Stimulated activated CD4-positive, alpha-beta T cell treated with anti-CD3 and anti-CD28 coated beads, Interleukin-15, amount 100 ng/mL, for 48 hours (primary cell): ENCODE data around the gene MYO10.
"Not testable (repeated sequence)": the region's sequence is repeated elsewhere in the genome, so short reads cannot be mapped to it uniquely, and the experiment has no call there.

Source experiments
- DNase-seq, 2 donors: peaks; one replicate each; pipeline ENCODE4 v3.0.0-alpha.2; 2020; ENCODE audit warnings: low read depth in 2 of 2

Gene MYO10

DNA sequence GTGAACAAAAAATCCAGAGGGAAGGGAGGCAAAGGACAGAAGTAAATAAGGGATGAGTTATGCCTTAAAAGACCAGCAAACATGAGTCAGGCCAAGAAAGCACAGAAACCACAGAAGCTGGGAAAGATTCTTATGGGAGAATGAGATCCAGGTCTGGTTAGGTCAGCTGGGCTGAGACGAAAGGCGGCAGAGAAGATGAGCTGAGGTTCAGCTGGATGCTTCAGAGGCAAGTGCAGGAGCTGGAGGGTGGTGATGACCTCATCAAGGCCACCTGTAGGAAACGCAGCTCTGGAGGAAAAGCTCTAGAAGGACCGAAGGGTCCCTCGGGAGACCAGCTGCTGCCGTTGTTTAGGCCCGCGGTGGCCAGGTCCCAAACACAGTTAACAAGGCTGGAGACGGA is 152.0 kb downstream of the MYO10 start:
- DNase-seq, result no peak

DNA sequence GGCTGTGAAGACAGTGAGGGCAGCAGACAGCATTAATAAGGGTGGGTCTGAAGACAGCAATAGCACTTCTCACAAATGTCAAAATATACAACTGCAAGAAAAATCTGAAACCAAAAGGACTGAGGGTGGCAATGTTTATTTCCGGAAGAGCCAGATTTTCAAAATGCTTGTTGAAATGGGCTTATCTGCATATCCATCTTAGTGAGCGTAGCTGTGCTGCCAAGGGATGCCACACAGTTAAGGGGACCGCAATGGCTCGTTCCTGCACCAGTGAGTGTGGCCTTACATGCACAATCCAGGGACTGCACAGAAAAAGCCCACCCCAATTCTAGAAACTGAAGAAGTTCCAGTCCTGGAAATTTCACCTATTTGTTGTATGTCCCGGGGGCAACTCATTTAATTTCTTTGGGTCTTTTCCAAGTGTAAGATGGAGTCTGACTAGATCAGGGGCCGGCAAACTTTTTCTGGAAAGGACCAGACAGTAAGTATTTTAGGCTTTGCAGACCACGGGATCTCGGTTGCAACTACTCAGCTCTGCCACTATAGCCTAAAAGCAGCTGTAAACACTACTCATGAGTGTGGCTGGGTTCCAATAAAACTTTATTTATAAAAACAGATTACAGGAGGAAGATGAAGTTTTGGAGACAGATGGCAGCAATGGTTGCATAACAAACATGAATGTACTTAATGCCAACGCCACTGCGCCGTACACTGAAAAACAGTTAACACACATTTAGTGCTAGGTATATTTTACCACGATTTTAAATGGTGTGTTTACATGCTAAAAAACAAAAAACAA is 154.1 kb downstream of the MYO10 start:
- DNase-seq, result no peak

DNA sequence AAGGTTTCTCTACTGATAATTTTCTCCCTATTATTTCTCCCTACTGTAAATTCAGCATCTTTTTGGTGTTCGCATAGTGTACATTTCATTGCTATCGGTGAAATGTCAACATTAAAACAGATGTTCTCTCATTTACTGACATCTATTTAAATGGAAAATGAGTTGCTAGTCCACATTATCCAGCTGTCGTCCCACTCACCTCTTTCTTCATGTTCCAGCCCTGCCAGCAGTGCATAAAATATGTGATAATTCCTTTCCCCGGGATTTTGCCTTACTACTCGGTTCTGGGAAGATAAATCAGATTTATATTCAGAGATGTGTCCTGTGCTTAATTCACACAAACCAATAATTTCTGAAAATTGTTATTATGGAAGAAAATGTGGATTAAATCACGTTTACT is 155.8 kb downstream of the MYO10 start:
- no peak for DNase-seq

DNA sequence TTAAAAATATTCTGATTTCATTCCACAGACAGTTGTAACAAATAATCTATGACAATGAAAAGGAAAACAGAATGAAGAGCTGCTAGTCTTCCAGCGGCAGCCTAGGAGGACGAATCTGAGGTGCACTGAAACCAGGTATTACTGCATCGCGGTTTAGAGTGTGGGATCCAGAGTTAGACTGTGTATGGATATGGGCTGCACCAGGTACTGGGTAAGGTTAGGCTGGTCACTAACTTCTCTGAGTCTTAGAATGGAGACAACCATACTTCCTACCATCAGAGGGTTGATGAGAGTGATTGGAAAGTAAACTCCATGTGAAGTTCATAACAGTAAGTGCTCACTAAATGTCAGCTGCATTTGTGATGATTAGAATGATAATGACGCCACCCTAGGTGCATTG is 158.7 kb downstream of the MYO10 start:
- no peak for DNase-seq

DNA sequence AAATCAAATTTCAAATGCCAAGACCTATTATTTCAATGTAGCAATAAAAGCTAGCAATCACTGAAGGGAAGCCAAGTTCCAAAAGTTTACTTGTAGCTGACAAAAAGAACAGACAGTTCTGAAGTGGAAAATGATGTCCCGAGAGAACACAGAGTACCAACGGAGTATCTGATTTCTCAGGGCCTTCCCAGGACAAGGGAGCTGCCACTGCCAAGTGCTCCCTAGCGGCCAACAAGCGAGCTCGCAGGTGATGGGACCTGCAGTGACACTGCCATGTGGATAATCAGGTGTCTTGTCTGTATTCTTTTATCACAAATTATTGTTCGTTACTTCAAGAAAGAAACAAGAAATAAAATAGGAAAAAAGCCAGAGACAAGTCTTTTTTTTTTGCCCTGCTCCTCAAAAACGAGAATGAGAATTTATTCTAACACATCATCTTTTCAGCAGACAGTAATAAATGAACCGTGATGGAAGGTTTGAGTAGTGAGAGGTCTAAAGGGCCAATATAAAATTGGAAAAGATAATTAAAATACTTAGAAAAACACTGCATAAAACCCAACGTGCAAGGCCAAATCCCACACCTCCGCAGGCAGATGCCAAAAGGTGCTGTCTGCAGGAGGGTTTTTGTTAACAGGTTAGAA is 159.4 kb downstream of the MYO10 start:
- DNase-seq, result no peak

DNA sequence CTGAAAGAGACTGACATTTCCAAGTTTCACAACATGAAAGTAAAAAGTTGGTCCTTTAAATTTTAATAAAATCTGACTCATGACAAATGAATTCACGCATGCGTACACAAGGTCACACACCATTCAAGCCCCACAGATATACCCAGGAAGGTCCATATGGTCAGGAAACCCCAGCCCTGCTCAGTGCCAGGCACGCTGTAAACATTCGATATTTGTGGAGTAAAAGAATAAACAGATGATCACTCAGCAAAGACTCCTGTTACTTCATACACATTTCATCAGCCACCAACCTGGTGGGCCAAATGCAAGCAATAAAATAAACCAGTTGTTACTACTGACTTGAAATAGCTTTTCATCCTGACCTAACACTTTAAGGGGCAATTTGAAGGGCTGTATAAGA is 161.3 kb downstream of the MYO10 start:
- no peak for DNase-seq

DNA sequence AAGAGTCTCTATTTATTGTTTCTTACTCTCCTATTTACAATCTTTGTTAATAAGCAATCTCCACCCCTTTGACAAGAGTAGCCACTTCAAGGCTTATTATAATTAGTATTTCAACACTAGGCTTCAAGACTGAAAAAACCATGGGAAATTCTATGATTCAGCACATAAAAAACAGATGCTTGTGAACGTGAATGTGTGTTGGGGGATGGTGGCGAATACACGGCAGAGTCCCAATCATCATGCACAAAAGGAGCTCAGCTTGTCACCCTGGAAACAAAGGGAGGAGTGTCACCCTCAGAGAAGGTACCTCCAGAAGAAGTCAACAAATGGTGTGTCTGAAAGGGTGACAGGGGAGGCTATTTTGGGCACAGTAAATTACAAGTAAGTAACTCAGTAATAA is 162.1 kb downstream of the MYO10 start:
- no peak for DNase-seq

DNA sequence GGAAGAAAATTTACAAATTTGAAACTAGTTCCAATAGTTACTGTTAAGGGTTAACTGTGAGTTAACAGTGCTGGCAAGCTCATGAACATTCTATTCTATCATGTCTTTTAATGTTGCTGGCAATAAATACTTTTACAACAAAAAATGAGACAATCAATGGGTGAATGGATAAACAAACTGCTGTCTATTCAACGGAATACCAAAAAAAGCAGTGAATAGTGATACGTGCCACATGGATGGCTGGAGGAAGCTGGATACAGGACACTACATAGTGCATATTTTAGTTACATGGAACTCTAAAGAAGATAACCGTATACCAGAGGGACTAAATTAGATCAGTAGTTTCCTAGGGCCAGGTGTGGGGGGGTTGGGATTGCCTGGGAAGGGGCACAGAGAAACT is 163.5 kb downstream of the MYO10 start:
- DNase-seq, result no peak

DNA sequence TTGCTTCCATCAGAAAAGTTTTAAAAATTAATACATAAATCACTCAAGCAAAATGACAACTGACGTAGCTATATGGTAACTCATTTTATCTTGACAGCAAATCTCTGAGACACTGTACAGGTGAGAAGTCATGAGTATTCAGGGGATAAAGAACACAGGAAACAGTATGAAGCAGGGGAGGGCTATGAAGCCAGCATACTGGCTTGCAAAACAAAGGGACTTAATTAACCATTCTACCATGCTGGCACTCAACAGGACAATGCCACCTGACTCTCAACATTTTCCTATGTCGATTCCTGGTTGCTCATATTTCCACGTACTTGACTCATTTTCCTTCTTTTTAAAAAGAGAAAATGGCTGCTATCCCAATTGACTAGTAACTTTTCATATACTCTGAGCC is 167.9 kb downstream of the MYO10 start:
- no peak for DNase-seq

DNA sequence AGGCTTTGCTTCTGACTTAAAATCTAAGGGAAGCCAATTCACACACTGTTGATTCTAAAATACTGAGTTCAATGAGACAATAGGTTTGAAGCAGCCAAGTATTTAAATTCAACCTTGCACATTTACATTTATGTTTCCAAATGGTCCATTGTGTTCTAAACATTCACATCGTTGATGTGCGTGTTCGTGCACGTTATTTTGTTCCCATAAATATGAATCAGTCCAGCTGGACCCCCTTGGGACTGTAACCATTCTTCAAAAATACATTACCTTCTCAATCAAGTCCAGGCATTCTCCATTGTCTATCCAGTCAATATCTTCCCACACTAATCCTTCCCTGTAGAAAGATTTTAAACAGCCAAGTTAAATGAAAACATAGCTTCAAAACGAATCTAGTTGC is 172.9 kb downstream of the MYO10 start:
- DNase-seq, result no peak

DNA sequence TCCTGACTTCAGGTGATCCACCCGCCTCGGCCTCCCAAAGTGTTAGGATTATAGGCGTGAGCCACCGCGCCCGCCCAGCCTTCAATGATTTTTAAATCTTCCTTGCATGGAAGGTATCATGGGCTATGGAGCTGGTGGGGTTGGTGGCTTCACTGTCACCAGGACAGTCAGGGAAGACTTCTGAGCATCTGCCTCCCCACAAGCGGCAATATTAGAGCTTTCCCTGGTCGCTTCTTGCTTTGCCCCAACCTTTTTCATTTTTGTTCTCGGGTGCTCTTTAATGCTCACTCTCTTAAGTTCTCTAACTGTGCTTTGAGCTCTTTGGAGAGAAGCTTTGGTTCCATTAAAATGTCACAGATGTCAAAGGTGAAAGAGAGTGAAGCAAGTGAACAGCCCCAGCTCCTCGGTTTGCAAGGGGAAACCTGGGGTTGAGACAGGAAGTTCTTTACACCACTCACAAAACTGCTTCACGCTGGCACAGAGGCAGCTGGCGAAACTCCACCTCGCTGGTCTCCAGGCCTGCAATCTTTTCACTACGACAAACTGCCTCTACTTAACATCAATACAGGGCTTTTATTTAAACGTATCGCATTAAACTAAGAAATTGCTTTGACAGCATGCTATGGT is 176.8 kb downstream of the MYO10 start:
- DNase-seq, result no peak

DNA sequence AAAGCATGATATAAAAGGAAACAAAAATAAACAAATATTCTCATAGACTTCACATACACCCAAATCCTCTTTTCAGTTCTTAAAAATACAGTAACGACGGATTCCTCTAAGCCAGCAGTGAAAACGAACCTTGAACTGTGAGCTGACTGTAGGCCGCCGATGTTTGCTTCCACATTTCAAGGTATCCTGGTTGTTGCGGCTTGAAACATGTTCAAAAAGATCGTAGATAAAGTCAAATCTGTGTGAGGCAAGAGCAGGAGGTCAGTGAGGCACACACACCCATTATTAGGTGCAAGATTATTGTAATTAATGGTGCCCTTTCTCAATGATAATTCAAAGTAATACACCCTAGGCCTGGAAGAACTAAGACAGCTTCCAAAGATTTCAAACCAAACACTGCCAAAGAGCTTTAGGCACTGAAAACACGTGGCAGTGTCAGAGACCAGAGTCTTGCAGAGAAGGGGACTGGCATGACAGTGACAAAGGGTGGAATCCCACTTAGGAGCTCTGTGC is 178.0 kb downstream of the MYO10 start:
- no peak for DNase-seq

DNA sequence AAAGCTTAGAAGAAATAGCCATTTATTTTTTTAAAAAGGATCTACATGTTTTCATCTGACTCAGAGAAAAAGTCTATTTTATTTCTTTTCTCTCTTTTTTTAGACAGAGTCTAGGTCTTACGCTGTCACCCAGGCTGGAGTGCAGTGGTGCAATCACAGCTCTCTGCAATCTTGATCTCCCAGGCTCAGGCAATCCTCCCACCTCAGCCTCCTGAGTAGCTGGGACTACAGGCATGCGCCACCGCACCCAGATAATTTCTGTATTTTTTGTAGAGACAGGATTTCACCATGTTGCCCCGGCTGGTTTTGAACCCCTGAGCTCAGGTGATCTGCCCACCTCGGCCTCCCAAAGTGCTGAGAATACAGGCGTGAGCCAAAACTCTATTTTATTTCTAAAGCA is 178.5 kb downstream of the MYO10 start:
- not testable (repeated sequence) for DNase-seq

DNA sequence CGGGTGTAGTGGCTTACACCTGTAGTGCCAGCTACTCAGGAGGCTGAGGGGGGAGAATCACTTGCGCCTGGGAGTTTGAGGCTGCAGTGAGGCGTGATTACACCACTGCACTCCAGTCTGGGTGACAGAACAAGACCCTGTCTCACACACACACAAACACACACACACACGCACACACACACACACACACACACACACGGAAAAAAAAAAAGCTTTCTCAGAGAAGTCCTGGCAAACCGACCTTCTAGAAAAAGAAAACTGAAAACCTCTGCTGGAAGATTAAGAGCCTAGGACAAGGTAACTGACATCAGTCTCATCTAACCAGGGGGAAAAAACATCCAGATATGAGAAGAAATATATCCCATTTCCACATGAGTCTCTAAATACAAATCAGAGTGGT is 178.9 kb downstream of the MYO10 start:
- DNase-seq, result no peak

DNA sequence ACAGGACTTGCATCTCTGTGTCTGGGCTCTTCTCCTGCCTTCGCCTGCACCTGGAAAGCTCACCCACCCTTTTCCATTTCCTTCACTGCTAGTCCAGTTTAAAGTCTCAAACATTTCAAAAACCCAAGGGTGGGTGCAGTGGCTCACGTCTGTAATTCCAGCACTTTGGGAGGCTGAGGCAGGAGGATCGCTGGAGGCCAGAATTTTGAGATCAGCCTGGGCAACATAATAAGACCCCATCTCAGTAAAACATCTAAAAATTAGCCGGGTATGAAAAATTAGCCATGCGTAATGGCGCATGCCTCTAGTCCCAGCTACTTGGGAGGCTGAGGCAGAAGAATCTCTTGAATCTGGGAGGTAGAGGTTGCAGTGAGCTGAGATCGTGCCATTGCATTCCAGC is 179.4 kb downstream of the MYO10 start:
- no peak for DNase-seq

DNA sequence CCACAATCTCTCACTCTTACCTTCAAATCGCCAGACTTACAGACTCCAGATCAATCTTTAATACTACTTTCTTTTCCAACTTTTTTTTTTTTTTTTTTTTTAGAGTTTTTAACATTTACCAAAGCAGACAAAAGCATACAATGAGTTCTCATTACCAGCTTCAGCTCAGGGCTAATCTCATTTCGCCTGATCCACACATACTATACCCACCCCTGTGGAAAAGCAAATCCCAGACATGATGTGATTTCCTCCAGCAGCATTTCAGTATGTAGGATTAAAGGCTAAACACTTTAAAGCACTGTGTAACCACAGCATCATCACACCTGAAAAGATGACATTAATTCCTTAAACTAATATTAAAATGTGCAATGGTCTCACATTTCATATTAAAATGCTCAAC is 180.4 kb downstream of the MYO10 start:
- no peak for DNase-seq

DNA sequence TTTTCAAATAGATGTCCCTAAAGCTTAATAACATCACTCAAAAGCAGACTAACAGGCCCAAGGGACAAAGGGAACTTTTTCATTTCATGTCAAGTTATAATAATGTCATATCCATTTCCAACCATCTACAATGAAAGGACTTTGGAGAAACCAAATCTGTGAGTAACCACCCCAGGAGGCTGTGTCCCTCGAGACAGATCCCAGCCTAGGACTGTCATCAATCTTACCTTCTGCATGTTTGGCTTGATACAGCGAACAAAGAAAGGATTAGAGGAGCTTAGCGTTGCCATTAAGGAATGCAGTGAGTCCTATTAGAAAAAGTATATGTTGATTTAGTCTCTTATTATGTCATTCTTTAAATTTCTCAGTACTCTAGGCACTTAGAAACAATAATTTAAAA is 181.5 kb downstream of the MYO10 start:
- DNase-seq, result no peak

DNA sequence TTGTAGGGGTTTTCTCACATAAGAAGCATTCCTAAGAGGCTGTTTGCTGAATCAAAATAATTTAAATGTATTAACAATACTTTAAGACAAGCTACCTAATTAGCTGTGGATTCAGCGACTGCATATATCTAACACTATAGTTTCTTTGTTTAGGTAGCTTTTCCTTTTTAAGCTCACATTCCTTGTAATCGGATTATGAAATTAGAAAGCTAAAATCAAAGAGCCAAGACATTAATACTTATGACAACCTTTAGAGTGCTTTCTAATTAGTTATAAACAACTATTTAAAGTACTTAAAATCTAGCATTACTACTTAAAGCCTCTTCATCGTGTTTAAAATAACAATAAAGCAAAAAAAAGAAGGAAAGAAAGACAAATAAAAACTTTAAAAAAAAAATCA is 182.0 kb downstream of the MYO10 start:
- no peak for DNase-seq

DNA sequence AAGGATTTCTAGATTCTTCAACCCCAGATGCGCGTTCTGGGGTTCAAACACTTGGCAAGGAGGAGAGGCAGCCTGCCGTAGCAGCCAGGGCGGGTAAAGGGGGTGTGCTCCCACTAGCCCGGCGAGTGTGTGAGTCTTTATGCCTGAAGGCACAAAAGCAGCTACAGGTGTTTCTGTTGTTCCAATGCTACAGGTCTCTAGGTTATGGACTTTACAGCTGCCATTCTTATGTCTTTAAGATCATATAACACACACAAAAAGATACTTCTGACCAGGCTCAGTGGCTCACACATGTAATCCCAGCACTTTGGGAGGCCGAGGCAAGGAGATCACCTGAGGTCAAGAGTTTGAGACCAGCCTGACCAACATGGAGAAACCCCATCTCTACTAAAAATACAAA is 185.6 kb downstream of the MYO10 start:
- DNase-seq, result no peak

DNA sequence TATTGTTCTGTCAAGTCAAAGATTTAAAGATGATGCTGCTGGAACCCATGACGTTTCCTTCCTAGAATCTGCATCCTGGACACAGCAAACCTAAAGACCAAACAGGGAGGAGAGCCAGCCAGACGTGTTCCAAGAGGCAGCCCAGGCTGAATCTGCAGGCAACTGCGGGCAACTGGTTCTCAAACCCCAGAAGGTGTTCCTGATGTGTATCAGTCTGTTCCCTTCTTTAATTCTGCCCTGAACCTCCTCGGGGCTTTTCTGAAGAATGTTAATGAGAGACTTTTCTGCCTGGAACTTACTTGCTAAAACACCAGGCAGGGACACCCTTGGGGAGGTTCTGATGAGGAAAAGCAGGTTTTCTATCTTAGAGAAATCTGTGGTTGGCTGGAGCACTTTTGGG is 186.5 kb downstream of the MYO10 start:
- DNase-seq, result no peak

DNA sequence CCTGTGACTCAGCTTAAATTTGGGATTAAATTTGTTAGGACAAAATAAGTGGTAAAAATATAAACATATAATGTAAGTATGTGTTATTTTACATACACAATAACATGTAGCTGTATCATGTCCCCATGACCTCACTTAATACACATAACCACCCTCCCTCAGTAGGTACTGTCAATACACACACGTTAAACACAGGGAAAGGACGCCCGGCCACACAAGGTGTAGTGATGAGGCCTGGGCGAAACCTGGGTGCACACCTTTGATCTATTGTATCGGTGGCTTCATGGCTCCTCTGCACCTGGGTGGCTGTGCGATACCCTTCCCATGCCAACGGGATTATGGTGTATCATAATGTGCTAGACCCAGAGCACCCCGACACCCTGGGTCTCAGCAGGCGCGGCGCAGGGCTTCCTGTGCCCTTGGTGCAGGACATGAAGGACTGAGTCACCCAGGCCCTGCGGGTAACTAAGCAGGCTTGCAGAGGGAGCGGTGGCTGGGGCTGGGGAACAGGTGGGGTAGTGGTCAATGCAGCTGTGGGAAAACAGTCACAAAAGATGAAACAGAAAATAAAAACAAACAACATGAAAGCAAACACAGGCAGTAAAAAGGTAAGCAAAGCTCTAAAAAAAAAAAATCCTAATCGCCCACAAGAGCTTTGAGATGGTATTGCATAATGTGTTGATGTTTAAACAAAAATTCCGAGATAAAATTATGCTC is 191.8 kb downstream of the MYO10 start:
- no peak for DNase-seq

DNA sequence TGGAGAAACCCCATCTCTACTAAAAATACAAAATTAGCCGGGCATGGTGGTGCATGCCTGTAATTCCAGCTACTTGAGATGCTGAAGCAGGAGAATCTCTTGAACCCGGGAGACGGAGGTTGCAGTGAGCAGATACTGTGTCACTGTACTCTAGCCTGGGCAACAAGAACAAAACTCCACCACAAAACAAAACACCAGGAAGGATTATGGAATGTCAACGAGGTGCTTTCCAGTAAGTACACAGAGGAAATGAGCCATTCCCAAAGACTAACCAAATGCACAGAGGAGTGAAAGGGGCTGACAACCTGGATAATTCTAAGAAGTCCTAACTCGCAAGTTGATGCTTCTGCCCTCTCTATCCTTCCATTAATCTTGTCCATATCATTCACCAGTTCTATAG is 193.2 kb downstream of the MYO10 start:
- no peak for DNase-seq
